IMR-90 (cell line): ENCODE data around the gene ZSCAN12. TPM values are rescaled to one million over a fixed set of nuclear protein-coding genes. Genes with fewer than 3 reads are reported as not detected.

Experiments
- ATAC-seq: fragments of 200-7000 bp; cut with Tn5 transposase; 2 replicates; pipeline ENCODE4 v1.9.1; 2020; ENCODE audit warnings: low read depth, mild to moderate bottlenecking, moderate library complexity
- BruUV-seq: library from RNA; stranded (reverse); fragments of 400-500 nt; replicated peaks from 2 replicates; lab custom pipeline; 2021; lab: Mats Ljungman, UMichigan
- CTCF ChIA-PET: fragments of 300-600 bp; formaldehyde crosslinking; extraction: SDS; loops from one replicate; lab custom pipeline; 2021; ENCODE audit warnings: antibody characterized with exemption; lab: Yijun Ruan, JAX
- POLR2A ChIA-PET: fragments of 300-600 bp; sonication (Branson Sonifier 250); formaldehyde crosslinking; loops from one replicate; lab custom pipeline; 2022; ENCODE audit warnings: antibody characterized with exemption; ENCODE audit not compliant: unreplicated experiment; lab: Charles Lee
- DNase-seq: peaks from one replicate; pipeline ENCODE4 v3.0.0; 2013
- H2AFZ ChIP-seq: replicated peaks from 2 replicates; pipeline ENCODE3; 2013; ENCODE audit warnings: low read length, mild to moderate bottlenecking; ENCODE audit not compliant: poor library complexity
- H2AK5ac ChIP-seq: 2 replicates; pipeline ENCODE4 v1.6.1; 2013; ENCODE audit warnings: low read depth, low read length, inconsistent platforms
- H2AK9ac ChIP-seq: replicated peaks from 2 replicates; pipeline ENCODE3; 2013; ENCODE audit warnings: mild to moderate bottlenecking, low read depth, low read length, moderate library complexity; ENCODE audit not compliant: poor library complexity
- H2BK120ac ChIP-seq: 2 replicates; pipeline ENCODE4 v1.6.1; 2013; ENCODE audit warnings: low read depth, low read length, inconsistent platforms
- H2BK15ac ChIP-seq: 3 replicates; pipeline ENCODE4 v1.6.1; 2013; ENCODE audit warnings: low read depth, low read length, inconsistent platforms
- H2BK20ac ChIP-seq: 2 replicates; pipeline ENCODE4 v1.6.1; 2013; ENCODE audit warnings: low read depth, mild to moderate bottlenecking, inconsistent platforms, low read length, moderate library complexity
- H2BK5ac ChIP-seq: 2 replicates; pipeline ENCODE4 v1.6.1; 2013; ENCODE audit warnings: mild to moderate bottlenecking, low read depth, low read length, inconsistent platforms; ENCODE audit not compliant: poor library complexity, severe bottlenecking
- H3K14ac ChIP-seq: replicated peaks from 2 replicates; pipeline ENCODE4 v1.6.1; 2013; ENCODE audit warnings: low read depth, low read length, inconsistent platforms
- H3K18ac ChIP-seq: 2 replicates; pipeline ENCODE4 v1.6.1; 2013; ENCODE audit warnings: low read depth, low read length, control low read depth
- H3K23ac ChIP-seq: 2 replicates; pipeline ENCODE4 v1.6.1; 2013; ENCODE audit warnings: low read depth, low read length, inconsistent platforms
- H3K27ac ChIP-seq: 2 replicates; pipeline ENCODE4 v1.5.1; 2013; ENCODE audit warnings: mild to moderate bottlenecking, control low read depth, low read length; ENCODE audit not compliant: insufficient read depth
- H3K27me3 ChIP-seq: 2 replicates; pipeline ENCODE4 v1.6.1; 2013; ENCODE audit warnings: low read length; ENCODE audit not compliant: control insufficient read depth, insufficient read depth
- H3K36me3 ChIP-seq: 2 replicates; pipeline ENCODE4 v1.6.1; 2013; ENCODE audit warnings: low read length, mixed read lengths; ENCODE audit not compliant: control insufficient read depth, insufficient read depth
- H3K4ac ChIP-seq: 2 replicates; pipeline ENCODE4 v1.6.1; 2013; ENCODE audit warnings: low read depth, low read length, inconsistent platforms
- H3K4me1 ChIP-seq: 2 replicates; pipeline ENCODE4 v1.6.1; 2013; ENCODE audit warnings: low read length, mixed read lengths; ENCODE audit not compliant: control insufficient read depth, insufficient read depth
- H3K4me2 ChIP-seq: 2 replicates; pipeline ENCODE4 v1.6.1; 2013; ENCODE audit warnings: low read depth, mild to moderate bottlenecking, control low read depth, low read length, moderate library complexity
- H3K4me3 ChIP-seq: 2 replicates; pipeline ENCODE4 v1.5.1; 2013; ENCODE audit warnings: low read depth, mild to moderate bottlenecking, control low read depth, low read length, moderate library complexity; ENCODE audit not compliant: insufficient read depth
- H3K56ac ChIP-seq: 2 replicates; pipeline ENCODE4 v1.6.1; 2013; ENCODE audit warnings: low read length, inconsistent platforms; ENCODE audit not compliant: insufficient read depth; ENCODE audit errors: extremely low read depth
- H3K79me1 ChIP-seq, 2 experiments: 2 replicates each; pipeline ENCODE4 v1.6.1; 2013; ENCODE audit warnings: low read length in 2 of 2, inconsistent platforms in 1 of 2, low read depth in 1 of 2
- H3K9ac ChIP-seq: 2 replicates; pipeline ENCODE4 v1.6.1; 2013; ENCODE audit warnings: low read depth, low read length, control low read depth
- H3K9me1 ChIP-seq: 2 replicates; pipeline ENCODE4 v1.6.1; 2013; ENCODE audit warnings: low read length, inconsistent platforms; ENCODE audit not compliant: insufficient read depth
- H3K9me3 ChIP-seq: 2 replicates; pipeline ENCODE4 v1.6.1; 2013; ENCODE audit warnings: low read length; ENCODE audit not compliant: control insufficient read depth, insufficient read depth
- H4K20me1 ChIP-seq: 2 replicates; pipeline ENCODE4 v1.6.1; 2013; ENCODE audit warnings: low read length, inconsistent platforms; ENCODE audit not compliant: insufficient read depth
- H4K5ac ChIP-seq: 2 replicates; pipeline ENCODE4 v1.6.1; 2013; ENCODE audit warnings: mild to moderate bottlenecking, low read depth, low read length, control low read depth
- H4K8ac ChIP-seq, 2 experiments: 2 replicates each; pipeline ENCODE4 v1.6.1; 2013; ENCODE audit warnings: low read depth in 2 of 2, low read length in 2 of 2, control low read depth in 1 of 2, inconsistent platforms in 1 of 2
- H4K91ac ChIP-seq: 2 replicates; pipeline ENCODE4 v1.6.1; 2013; ENCODE audit warnings: low read depth, low read length, inconsistent platforms; ENCODE audit not compliant: insufficient read depth
- BHLHE40 ChIP-seq: fragments of 150-350 bp; IDR thresholded peaks from 2 replicates; pipeline ENCODE4 v1.6.1; 2016; ENCODE audit warnings: mild to moderate bottlenecking, low read depth, low read length
- CEBPB ChIP-seq: IDR thresholded peaks from 2 replicates; pipeline ENCODE4 v1.6.1; 2012; ENCODE audit warnings: low read depth, low read length, improper control_type of control experiment
- CHD1 ChIP-seq: IDR thresholded peaks from 2 replicates; pipeline ENCODE4 v1.6.1; 2012; ENCODE audit warnings: low read depth, low read length, improper control_type of control experiment
- CTCF ChIP-seq: conservative IDR thresholded peaks from 2 replicates; pipeline ENCODE4 v1.5.1; 2012; ENCODE audit warnings: mild to moderate bottlenecking, low read depth, low read length, improper control_type of control experiment
- FOS ChIP-seq: fragments of 150-350 bp; IDR thresholded peaks from 2 replicates; pipeline ENCODE4 v1.6.1; 2016; ENCODE audit warnings: low read depth, low read length
- MAFK ChIP-seq: IDR thresholded peaks from 2 replicates; pipeline ENCODE4 v1.6.1; 2012; ENCODE audit warnings: low read depth, low read length, improper control_type of control experiment
- MAZ ChIP-seq: IDR thresholded peaks from 2 replicates; pipeline ENCODE4 v1.6.1; 2012; ENCODE audit warnings: low read depth, mild to moderate bottlenecking, low read length, improper control_type of control experiment, moderate library complexity, borderline replicate concordance
- MXI1 ChIP-seq: IDR thresholded peaks from 2 replicates; pipeline ENCODE4 v1.6.1; 2012; ENCODE audit warnings: low read depth, mild to moderate bottlenecking, low read length, moderate library complexity, borderline replicate concordance
- NFE2L2 ChIP-seq: fragments of 150-350 bp; IDR thresholded peaks from 2 replicates; pipeline ENCODE4 v1.6.1; 2016; ENCODE audit warnings: low read depth, mild to moderate bottlenecking, low read length
- POLR2A ChIP-seq: IDR thresholded peaks from 2 replicates; pipeline ENCODE4 v1.6.1; 2012; ENCODE audit warnings: mild to moderate bottlenecking, low read depth, low read length
- RAD21 ChIP-seq: IDR thresholded peaks from 2 replicates; pipeline ENCODE4 v1.6.1; 2012; ENCODE audit warnings: low read length, improper control_type of control experiment
- RCOR1 ChIP-seq: IDR thresholded peaks from 2 replicates; pipeline ENCODE4 v1.6.1; 2012; ENCODE audit warnings: mild to moderate bottlenecking, low read length, improper control_type of control experiment; ENCODE audit not compliant: insufficient replicate concordance
- RFX5 ChIP-seq: IDR thresholded peaks from 2 replicates; pipeline ENCODE4 v1.8.0; 2012; ENCODE audit warnings: low read depth, mild to moderate bottlenecking, low read length, moderate library complexity
- SMC3 ChIP-seq: fragments of 150-350 bp; IDR thresholded peaks from 2 replicates; pipeline ENCODE4 v1.6.1; 2016; ENCODE audit warnings: low read depth, mild to moderate bottlenecking, antibody characterized with exemption, low read length, moderate library complexity
- USF2 ChIP-seq: fragments of 150-350 bp; IDR thresholded peaks from 2 replicates; pipeline ENCODE4 v1.6.1; 2017; ENCODE audit warnings: mild to moderate bottlenecking, antibody characterized with exemption, low read length, low read depth
- WGBS, 2 experiments: methylation state at CpG; one replicate each; pipeline versions ENCODE4 v1.1.5 to v1.1.7; 2013; ENCODE audit warnings: missing lambda C conversion rate in 2 of 2; ENCODE audit not compliant: insufficient read length in 1 of 2; ENCODE audit errors: extremely low coverage in 2 of 2; 5-methylcytosine and 5-hydroxymethylcytosine counted together
- dilution Hi-C: fragments of 300-500 bp; cut with HindIII; formaldehyde crosslinking; loops from one replicate; pipeline ENCODE4 v1.14.3; 2018; ENCODE audit warnings: low sequenced_read_pairs; ENCODE audit not compliant: unreplicated experiment
- in situ Hi-C: fragments of 300-500 bp; cut with MboI; formaldehyde crosslinking; loops from 3 replicates; pipeline ENCODE4 v1.14.3; 2019; ENCODE audit warnings: low sequenced_read_pairs, inconsistent platforms, mixed read lengths
- intact Hi-C: fragments of 100-400 bp; cut with micrococcal nuclease; formaldehyde crosslinking; loops from 2 replicates; pipeline ENCODE4 v1.10.0; 2022
- polyA plus RNA-seq, 3 experiments: library from polyadenylated mRNA; depleted of rRNA; stranded (reverse); fragments of >200 nt; gene quantifications; 2 replicates each; pipeline ENCODE4 v1.2.3, GENCODE V29; 2012; ENCODE audit warnings: low replicate concordance in 1 of 3
- total RNA-seq: library from RNA; depleted of rRNA; stranded (reverse); fragments of >200 nt; gene quantifications from 2 replicates; pipeline ENCODE4 v1.2.3, GENCODE V29; 2012
- TF ChIP-seq, protein P1 (sequence below): fragments of 150-350 bp; IDR thresholded peaks from 2 replicates; pipeline ENCODE4 v1.6.1; 2016; ENCODE audit warnings: low read depth, mild to moderate bottlenecking, low read length, moderate library complexity, borderline replicate concordance

ZSCAN12 gene
- total and polyA plus RNA-seq, 2 of the 4 experiments (the other 2 are of a cell fraction): 2.0 to 6.5 TPM

DNA sequence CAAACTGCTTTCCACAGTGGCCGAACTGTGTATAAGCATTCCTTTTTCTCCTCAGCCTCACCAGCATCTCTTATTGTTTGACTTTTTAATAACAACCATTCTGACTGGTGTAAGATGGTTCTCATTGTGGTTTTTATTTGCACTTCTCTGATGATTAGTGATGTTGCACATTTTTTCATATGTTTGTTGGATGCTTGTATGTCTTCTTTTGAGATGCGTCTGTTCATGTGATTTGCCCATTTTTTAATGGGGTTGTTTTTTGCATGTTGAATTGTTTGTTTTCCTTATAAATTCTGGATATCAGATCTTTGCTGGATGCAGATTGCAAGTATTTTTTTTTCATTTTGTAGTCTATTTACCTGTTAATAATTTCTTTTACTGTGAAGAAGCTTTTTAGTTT is 11.2 kb upstream of the ZSCAN12 start:
- Histone ChIP-seq H3K23ac (no peak overlapping the region), H3K4me3 (no peak overlapping the region), H4K91ac (no peak overlapping the region), H3K79me1 (no peaks in the 10 kb centered on the region), H3K4me2 (no peak overlapping the region), H2BK5ac (no peak overlapping the region), H2BK120ac (no peak overlapping the region), H2BK20ac (no peak overlapping the region), H2AFZ (no peak overlapping the region), H2BK15ac (no peak overlapping the region), H4K5ac (no peak overlapping the region), H3K4me1 (no peaks in the 10 kb centered on the region), H3K4ac (no peak overlapping the region), H3K56ac (no peak overlapping the region), H3K9me3 (no peaks in the 10 kb centered on the region), H3K36me3 (no peaks in the 10 kb centered on the region), H3K27ac (no peak overlapping the region), H3K14ac (no peak overlapping the region), H2AK5ac (no peak overlapping the region), H3K27me3 (peaks cover 4% of the 10 kb centered on the region; the same call in 1 of the 2 replicates), H3K9ac (no peak overlapping the region), H4K8ac (no peak overlapping the region), H3K18ac (no peak overlapping the region), H3K9me1 (no peaks in the 10 kb centered on the region), H4K20me1 (no peaks in the 10 kb centered on the region), H2AK9ac (no peak overlapping the region)
- in situ Hi-C loops (no loop called here), intact Hi-C loops (no loop called here), dilution Hi-C loops (no loop called here)
- no TSS peak for BruUV-seq
- WGBS, 2 experiments: no CpG with 5 or more reads among the region's 2 CpGs
- TF ChIP-seq CTCF: no peak
- no peak for TF ChIP-seq MAZ
- TF ChIP-seq MAFK: no peak
- no peak for TF ChIP-seq CEBPB
- TF ChIP-seq USF2: no peak
- TF ChIP-seq RAD21: no peak
- TF ChIP-seq SMC3: no peak
- no peak for TF ChIP-seq RFX5
- no peak for TF ChIP-seq FOS
- TF ChIP-seq MXI1: no peak
- TF ChIP-seq, protein P1, sequence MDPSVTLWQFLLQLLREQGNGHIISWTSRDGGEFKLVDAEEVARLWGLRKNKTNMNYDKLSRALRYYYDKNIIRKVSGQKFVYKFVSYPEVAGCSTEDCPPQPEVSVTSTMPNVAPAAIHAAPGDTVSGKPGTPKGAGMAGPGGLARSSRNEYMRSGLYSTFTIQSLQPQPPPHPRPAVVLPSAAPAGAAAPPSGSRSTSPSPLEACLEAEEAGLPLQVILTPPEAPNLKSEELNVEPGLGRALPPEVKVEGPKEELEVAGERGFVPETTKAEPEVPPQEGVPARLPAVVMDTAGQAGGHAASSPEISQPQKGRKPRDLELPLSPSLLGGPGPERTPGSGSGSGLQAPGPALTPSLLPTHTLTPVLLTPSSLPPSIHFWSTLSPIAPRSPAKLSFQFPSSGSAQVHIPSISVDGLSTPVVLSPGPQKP: no peak
- TF ChIP-seq CHD1: no peak
- TF ChIP-seq POLR2A: no peak
- no peak for TF ChIP-seq BHLHE40
- no peak for TF ChIP-seq RCOR1
- TF ChIP-seq NFE2L2: no peak
- ChIA-PET CTCF (no interaction called here), POLR2A (no interaction called here)
- no peak for DNase-seq
- ATAC-seq: no peak
